Neural cell (in vitro differentiated cells): ENCODE data around the gene TOMM40.

Source experiments
- CTCF ChIP-seq: fragments of 450-650 bp; IDR thresholded peaks from 2 replicates; pipeline ENCODE4 v1.5.1; 2014; ENCODE audit warnings: antibody characterized with exemption, mild to moderate bottlenecking, moderate library complexity; ENCODE audit not compliant: poor library complexity, severe bottlenecking
- EP300 ChIP-seq: fragments of 450-650 bp; conservative IDR thresholded peaks from 2 replicates; pipeline ENCODE4 v1.6.1; 2014; ENCODE audit warnings: antibody characterized with exemption, mild to moderate bottlenecking, moderate library complexity; ENCODE audit not compliant: poor library complexity, severe bottlenecking
- EZH2 ChIP-seq: fragments of 200-600, 300-800 bp; shearing (Covaris generic), sonication (generic); IDR thresholded peaks from 2 replicates; pipeline ENCODE4 v1.6.1; 2014; ENCODE audit warnings: antibody characterized with exemption, low read length, borderline replicate concordance, mild to moderate bottlenecking; ENCODE audit not compliant: insufficient read depth, poor library complexity, severe bottlenecking
- MXI1 ChIP-seq: fragments of 450-650 bp; conservative IDR thresholded peaks from 2 replicates; pipeline ENCODE4 v1.6.1; 2014; ENCODE audit warnings: antibody characterized with exemption, mild to moderate bottlenecking; ENCODE audit not compliant: poor library complexity, severe bottlenecking
- POLR2AphosphoS5 ChIP-seq: IDR thresholded peaks from 2 replicates; pipeline ENCODE4 v1.6.1; 2012
- RAD21 ChIP-seq: fragments of 450-650 bp; conservative IDR thresholded peaks from 2 replicates; pipeline ENCODE4 v1.6.1; 2014; ENCODE audit warnings: antibody characterized with exemption, mild to moderate bottlenecking, moderate library complexity
- REST ChIP-seq: IDR thresholded peaks from 2 replicates; pipeline ENCODE4 v1.6.1; 2012; ENCODE audit warnings: borderline replicate concordance
- SMC3 ChIP-seq: fragments of 450-650 bp; conservative IDR thresholded peaks from 2 replicates; pipeline ENCODE4 v1.6.1; 2014; ENCODE audit warnings: antibody characterized with exemption, mild to moderate bottlenecking, moderate library complexity; ENCODE audit not compliant: poor library complexity
- TAF1 ChIP-seq: IDR thresholded peaks from 2 replicates; pipeline ENCODE4 v1.6.1; 2012; ENCODE audit warnings: low read depth

- TF ChIP-seq CTCF (no peak), REST (peak; percentile 93), EZH2 (no peak), MXI1 (peak; percentile 41), RAD21 (no peak), POLR2AphosphoS5 (peak; percentile 96), TAF1 (peak; percentile 98), EP300 (peak; percentile 81), SMC3 (no peak)
Measured at GRCh38 chr19:44890366-44891015, 563 bp upstream of the TOMM40 start.
